Inflammatory macrophage (primary cell): ENCODE data around the gene NOL4L.

Source experiments
- DNase-seq, 2 donors: peaks; one replicate each; pipeline ENCODE4 v3.0.0-alpha.2; 2020 to 2022

Gene NOL4L

GRCh38 chr20:32481311-32482142, 103.6 kb downstream of the NOL4L start:
- peak; percentile 29 to 38 for DNase-seq

- DNase-seq, result no peak
Observed at GRCh38 chr20:32480371-32481241, 104.5 kb downstream of the NOL4L start.

- peak; percentile 10 to 30 for DNase-seq
Observed at GRCh38 chr20:32479697-32480171, 105.4 kb downstream of the NOL4L start.

GRCh38 chr20:32479012-32479411, 106.1 kb downstream of the NOL4L start:
- no peak for DNase-seq

GRCh38 chr20:32478576-32478975, 106.6 kb downstream of the NOL4L start:
- no peak for DNase-seq

GRCh38 chr20:32477594-32478512, 107.3 kb downstream of the NOL4L start:
- DNase-seq, result peak in 1 of 2 donors; percentile 5

GRCh38 chr20:32476684-32477593, 108.2 kb downstream of the NOL4L start:
- DNase-seq, result no peak

- DNase-seq, result peak; percentile 27 to 55
Observed at GRCh38 chr20:32474967-32475811, 109.9 kb downstream of the NOL4L start.

- no peak for DNase-seq
Observed at GRCh38 chr20:32474717-32474966, 110.5 kb downstream of the NOL4L start.

- no peak for DNase-seq
Observed at GRCh38 chr20:32474009-32474716, 111.0 kb downstream of the NOL4L start.

- DNase-seq, result no peak
Observed at GRCh38 chr20:32473231-32474008, 111.7 kb downstream of the NOL4L start.

GRCh38 chr20:32472581-32473207, 112.4 kb downstream of the NOL4L start:
- no peak for DNase-seq

- no peak for DNase-seq
Observed at GRCh38 chr20:32470940-32471339, 114.2 kb downstream of the NOL4L start.

- peak; percentile 50 to 64 for DNase-seq
Observed at GRCh38 chr20:32470025-32470861, 114.9 kb downstream of the NOL4L start.

GRCh38 chr20:32468860-32469259, 116.3 kb downstream of the NOL4L start:
- no peak for DNase-seq

GRCh38 chr20:32468313-32468640, 116.9 kb downstream of the NOL4L start:
- no peak for DNase-seq

GRCh38 chr20:32467506-32468312, 117.4 kb downstream of the NOL4L start:
- no peak for DNase-seq
